ENCODE results near the gene SHLD1. TPM values are rescaled to one million over a fixed set of nuclear protein-coding genes. Genes with fewer than 3 reads are reported as not detected.
"Not testable (repeated sequence)": the region's sequence is repeated elsewhere in the genome, so short reads cannot be mapped to it uniquely, and the experiment has no call there.

Gene SHLD1
- total RNA-seq, 1 donor from 2014 or later = 7.1 TPM

DNA sequence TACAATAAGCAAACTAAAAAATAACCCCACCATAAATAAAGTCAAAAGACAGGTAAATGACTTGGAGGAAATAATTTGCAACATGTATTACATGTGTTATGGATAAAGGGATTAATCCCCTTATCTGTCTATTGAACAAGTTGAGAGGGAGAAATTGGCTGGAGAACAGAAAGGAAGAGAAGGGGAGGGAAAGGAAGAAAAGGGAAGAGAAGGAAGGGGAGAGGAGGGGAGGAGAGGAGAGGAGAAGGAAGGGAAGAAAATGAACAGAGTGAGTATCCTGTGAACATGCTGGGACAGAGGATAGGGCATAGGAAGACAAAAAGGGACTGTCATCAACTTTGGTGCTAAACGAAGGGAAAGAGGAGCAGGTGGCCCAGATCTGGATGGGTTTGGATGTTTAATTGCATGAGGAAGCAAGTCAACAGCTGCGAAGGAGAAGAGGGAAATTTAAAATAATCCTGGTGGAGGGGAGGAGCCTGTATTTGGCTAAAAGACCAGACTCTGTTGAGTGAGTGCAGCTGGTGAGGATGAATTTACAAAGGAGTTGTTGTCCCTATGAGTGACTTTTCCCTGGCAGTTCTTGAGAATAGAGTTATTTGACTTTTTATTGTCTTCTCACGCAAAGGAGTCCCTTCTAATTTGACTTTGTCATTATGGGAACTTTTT, 14.2 kb upstream of the SHLD1 start:
- Mint-ChIP-seq H3K4me3 (ENCODE audit: unreplicated experiment) (no peak overlapping the region), H3K36me3 (ENCODE audit: low read depth, unreplicated experiment) (no peaks in the 10 kb centered on the region), H3K4me1 (ENCODE audit: unreplicated experiment) (peaks cover 23% of the 10 kb centered on the region), H3K27me3 (ENCODE audit: unreplicated experiment) (peaks cover 6% of the 10 kb centered on the region), H3K9me3 (ENCODE audit: unreplicated experiment) (no peaks in the 10 kb centered on the region), H3K27ac (ENCODE audit: unreplicated experiment) (no peak overlapping the region)
- no peak for DNase-seq (ENCODE audit: low spot score)
- TF ChIP-seq, protein P1, sequence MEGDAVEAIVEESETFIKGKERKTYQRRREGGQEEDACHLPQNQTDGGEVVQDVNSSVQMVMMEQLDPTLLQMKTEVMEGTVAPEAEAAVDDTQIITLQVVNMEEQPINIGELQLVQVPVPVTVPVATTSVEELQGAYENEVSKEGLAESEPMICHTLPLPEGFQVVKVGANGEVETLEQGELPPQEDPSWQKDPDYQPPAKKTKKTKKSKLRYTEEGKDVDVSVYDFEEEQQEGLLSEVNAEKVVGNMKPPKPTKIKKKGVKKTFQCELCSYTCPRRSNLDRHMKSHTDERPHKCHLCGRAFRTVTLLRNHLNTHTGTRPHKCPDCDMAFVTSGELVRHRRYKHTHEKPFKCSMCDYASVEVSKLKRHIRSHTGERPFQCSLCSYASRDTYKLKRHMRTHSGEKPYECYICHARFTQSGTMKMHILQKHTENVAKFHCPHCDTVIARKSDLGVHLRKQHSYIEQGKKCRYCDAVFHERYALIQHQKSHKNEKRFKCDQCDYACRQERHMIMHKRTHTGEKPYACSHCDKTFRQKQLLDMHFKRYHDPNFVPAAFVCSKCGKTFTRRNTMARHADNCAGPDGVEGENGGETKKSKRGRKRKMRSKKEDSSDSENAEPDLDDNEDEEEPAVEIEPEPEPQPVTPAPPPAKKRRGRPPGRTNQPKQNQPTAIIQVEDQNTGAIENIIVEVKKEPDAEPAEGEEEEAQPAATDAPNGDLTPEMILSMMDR (IDR thresholded peaks at IDR 0.05; ENCODE audit: unreplicated experiment) = no peak

DNA sequence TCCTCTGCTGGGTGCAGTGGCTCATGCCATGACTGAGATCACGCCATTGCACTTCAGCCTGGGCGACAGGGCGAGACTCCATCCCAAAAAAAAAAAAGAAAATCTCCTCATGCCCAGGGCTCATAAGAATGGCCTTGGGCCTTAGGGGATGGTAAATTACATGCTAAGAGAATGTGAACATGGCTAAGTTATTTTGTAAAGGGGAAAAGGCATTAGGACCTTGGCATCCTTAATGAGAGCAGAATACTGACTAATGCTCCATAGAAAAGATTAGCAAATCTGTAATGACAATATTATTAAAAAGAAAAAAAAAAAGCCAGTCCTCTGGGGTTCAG, 12.6 kb upstream of the SHLD1 start:
- Mint-ChIP-seq H3K4me1 (ENCODE audit: unreplicated experiment) (peaks cover 14% of the 10 kb centered on the region), H3K4me3 (ENCODE audit: unreplicated experiment) (no peak overlapping the region), H3K27me3 (ENCODE audit: unreplicated experiment) (peaks cover 6% of the 10 kb centered on the region), H3K36me3 (ENCODE audit: low read depth, unreplicated experiment) (no peaks in the 10 kb centered on the region), H3K9me3 (ENCODE audit: unreplicated experiment) (no peaks in the 10 kb centered on the region), H3K27ac (ENCODE audit: unreplicated experiment) (no peak overlapping the region)
- TF ChIP-seq, protein P1 (IDR thresholded peaks at IDR 0.05; ENCODE audit: unreplicated experiment) = no peak
- no peak for DNase-seq (ENCODE audit: low spot score)

DNA sequence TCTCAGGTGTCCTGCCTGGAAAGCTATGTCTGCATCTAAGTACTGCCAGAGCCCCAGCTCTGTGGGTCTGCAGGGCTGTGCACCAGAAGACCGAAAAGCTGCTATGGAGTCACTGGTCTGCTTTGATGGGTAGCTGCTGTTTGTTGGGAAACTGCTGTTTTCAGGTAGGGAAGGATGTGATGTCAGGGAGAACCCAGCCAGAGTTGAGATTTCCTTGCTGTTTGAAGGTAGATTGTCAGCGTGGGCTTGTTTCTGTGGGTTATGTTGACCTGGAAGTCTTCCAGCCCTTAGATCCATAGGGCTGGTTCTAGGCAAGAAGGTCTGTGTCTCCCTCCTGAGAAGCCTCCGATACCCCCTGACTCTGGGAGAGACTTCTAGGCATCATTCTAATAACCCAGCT, 12.2 kb upstream of the SHLD1 start:
- Mint-ChIP-seq H3K4me1 (ENCODE audit: unreplicated experiment) (peaks cover 14% of the 10 kb centered on the region), H3K27ac (ENCODE audit: unreplicated experiment) (no peak overlapping the region), H3K9me3 (ENCODE audit: unreplicated experiment) (no peaks in the 10 kb centered on the region), H3K36me3 (ENCODE audit: low read depth, unreplicated experiment) (no peaks in the 10 kb centered on the region), H3K4me3 (ENCODE audit: unreplicated experiment) (no peak overlapping the region), H3K27me3 (ENCODE audit: unreplicated experiment) (peaks cover 6% of the 10 kb centered on the region)
- TF ChIP-seq, protein P1 (IDR thresholded peaks at IDR 0.05; ENCODE audit: unreplicated experiment) = no peak
- no peak for DNase-seq (ENCODE audit: low spot score)

DNA sequence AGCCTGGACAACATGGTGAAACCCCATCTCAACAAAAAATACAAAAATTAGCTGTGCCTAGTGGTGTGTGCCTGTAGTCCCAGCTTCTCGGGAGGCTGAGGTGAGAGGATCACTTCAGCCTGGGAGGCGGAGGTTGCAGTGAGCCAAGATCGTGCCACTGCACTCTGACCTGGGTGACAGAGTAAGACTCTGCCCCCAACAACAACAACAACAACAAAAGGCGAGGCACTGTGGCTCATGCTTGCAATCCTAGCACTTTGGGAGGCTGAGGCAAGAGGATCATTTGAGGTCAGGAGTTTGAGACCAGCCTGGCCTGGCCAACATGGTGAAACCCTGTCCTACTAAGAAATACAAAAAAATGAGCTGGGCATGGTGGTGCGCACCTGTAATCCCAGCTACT, 9.6 kb upstream of the SHLD1 start:
- peaks cover 13% of the 10 kb centered on the region for H3K4me1 Mint-ChIP-seq (ENCODE audit: unreplicated experiment)
- not testable (repeated sequence) for DNase-seq (ENCODE audit: low spot score); H3K27me3 Mint-ChIP-seq (ENCODE audit: unreplicated experiment); H3K4me3 Mint-ChIP-seq (ENCODE audit: unreplicated experiment); H3K27ac Mint-ChIP-seq (ENCODE audit: unreplicated experiment); H3K36me3 Mint-ChIP-seq (ENCODE audit: low read depth, unreplicated experiment); H3K9me3 Mint-ChIP-seq (ENCODE audit: unreplicated experiment)

DNA sequence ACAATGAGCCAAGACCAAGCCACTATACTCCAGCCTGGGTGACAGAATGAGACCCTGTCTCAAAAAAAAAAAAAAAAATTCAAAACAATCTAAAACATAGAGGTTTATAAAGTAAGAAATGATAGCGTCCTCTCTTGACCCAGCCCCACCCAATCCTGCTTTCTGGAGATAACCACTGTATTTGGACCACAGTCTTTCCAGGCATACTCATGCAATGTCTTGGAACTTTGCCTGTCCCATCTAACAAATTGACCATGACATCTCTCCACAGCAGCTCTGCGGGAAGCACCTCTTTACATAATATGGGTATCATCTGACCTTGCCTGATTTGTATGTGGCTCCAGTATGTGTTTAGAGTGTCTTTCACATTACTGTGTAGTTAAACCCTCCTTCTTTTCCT, 9.1 kb upstream of the SHLD1 start:
- peaks cover 2% of the 10 kb centered on the region for H3K27me3 Mint-ChIP-seq (ENCODE audit: unreplicated experiment)
- no peaks in the 10 kb centered on the region for H3K9me3 Mint-ChIP-seq (ENCODE audit: unreplicated experiment)
- TF ChIP-seq, protein P1 (IDR thresholded peaks at IDR 0.05; ENCODE audit: unreplicated experiment) = no peak
- no peaks in the 10 kb centered on the region for H3K36me3 Mint-ChIP-seq (ENCODE audit: low read depth, unreplicated experiment)
- H3K4me1 Mint-ChIP-seq (ENCODE audit: unreplicated experiment) = peaks cover 9% of the 10 kb centered on the region
- no peak overlapping the region for H3K4me3 Mint-ChIP-seq (ENCODE audit: unreplicated experiment)
- H3K27ac Mint-ChIP-seq (ENCODE audit: unreplicated experiment) = no peak overlapping the region
- no peak for DNase-seq (ENCODE audit: low spot score)
